NCI-H2227 (cell line): Measurements from ENCODE around the gene CELA2B.
"Not testable (repeated sequence)": the region's sequence is repeated elsewhere in the genome, so short reads cannot be mapped to it uniquely, and the experiment has no call there.

Source experiments
- DNase-seq: peaks from one replicate; lab custom pipeline; 2025; ENCODE audit not compliant: unreplicated experiment; lab: John Stamatoyannopoulos, UW

CELA2B gene

GRCh38 chr1:15465674-15466073, 10.2 kb upstream of the CELA2B start:
- DNase-seq, result no peak

DNA sequence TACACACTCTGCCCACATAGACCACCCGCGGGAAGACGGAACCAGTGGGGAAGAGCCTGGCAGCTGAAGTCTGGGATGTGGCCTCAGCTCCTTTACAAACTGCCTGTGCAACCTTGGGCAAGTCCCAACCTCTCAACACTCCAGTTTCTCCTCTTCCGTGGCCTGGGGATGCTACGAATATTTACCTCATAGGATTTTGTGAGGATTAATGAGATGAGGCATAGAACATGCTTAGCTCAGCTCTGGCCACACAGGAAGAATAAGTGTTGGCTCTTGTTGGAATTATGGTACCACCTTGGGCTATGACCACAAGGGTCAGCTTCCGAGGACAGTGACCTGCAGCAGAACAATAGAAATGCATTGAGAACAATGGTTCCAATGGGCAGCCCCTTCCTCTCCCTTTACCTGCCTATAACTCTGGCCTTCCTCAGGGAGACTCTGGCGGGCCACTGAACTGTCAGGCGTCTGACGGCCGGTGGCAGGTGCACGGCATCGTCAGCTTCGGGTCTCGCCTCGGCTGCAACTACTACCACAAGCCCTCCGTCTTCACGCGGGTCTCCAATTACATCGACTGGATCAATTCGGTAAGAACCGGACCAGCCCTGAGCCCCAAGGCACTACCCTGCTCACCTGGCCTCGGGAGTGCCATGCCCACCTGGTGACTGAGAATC, 8.8 kb upstream of the CELA2B start:
- DNase-seq, result not testable (repeated sequence)

DNA sequence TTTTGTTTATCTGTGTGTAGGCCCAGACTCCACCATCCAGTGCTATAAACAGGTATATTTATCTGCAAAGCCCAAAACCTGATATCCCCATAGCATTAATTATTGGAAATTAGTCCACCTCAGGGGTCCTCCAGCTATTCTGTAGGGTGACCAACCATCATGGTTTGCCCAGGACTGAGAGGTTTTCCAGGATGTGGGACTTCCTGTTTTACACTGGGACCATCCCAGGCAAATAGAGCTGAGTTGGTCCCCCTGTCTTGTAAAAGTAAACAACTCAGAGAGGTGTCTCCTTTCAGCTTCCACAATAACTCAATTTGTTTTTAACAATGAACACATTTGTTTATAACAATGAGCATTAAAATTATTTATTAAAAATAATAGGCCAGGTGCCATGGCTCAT, 7.8 kb upstream of the CELA2B start:
- DNase-seq, result no peak

GRCh38 chr1:15469361-15469760, 6.5 kb upstream of the CELA2B start:
- DNase-seq, result no peak

DNA sequence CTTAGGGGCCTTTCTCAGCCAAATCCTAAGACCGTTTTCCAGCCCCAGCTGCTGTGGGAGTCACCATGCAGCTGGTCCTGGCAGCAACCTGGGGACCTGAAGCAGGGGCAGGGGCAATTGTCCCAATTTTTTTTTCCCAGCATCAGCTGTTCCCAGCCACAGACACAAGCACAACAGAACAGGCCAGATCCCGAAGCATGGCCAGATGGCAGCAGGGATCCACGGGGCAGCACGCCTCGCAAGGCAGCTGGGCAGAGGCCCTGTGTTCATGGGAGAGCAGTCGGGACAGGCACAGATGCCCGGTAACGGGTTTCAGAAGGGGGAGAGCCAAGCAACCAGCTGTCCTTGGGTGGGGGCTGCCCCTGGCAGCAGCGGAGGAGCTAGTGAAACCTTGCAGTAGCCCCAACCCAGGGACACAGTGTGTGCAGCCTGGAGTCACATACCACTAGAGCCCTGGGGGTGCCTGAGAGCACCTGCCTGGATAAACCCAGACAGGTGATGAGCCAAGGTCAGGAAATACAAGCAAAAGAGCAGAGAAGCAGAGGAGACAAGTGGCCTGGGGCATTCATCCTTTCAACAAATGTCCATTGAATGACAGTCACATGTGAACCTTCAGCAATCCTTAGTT, 6.0 kb upstream of the CELA2B start:
- DNase-seq, result not testable (repeated sequence)

DNA sequence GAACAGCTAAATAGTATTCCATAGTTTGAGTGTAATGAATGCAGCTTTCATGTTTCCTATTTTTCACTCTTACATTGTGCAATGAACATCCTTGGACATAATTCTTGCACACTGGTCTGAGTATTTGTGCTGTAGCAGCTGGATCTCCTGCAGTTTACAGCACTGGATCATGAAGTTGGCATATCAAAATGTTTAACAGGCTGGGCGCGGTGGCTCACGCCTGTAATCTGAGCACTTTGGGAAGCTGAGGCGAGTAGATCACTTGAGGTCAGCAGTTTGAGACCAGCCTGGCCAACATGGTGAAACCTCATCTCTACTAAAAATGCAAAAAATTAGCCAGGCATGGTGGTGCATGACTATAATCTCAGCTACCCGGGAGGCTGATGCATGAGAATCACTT, 4.8 kb upstream of the CELA2B start:
- not testable (repeated sequence) for DNase-seq

DNA sequence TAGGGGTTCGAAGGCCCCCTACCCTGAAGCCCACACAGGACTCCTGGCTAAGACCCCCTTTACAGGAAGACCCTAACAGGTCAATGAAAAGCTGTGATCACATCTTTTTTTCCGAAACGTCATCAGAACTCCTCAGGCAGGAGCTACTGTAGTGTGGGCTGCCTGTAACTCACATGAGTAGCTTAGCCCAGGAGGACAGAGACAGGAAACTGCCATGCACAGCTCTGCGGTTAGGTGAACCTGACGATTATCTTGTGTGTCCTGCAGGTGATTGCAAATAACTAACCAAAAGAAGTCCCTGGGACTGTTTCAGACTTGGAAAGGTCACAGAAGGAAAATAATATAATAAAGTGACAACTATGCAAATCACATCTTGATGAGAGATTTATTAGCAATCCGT, 4.2 kb upstream of the CELA2B start:
- not testable (repeated sequence) for DNase-seq

- no peak for DNase-seq
Measured at GRCh38 chr1:15472587-15472986, 3.3 kb upstream of the CELA2B start.

- DNase-seq, result no peak
Measured at GRCh38 chr1:15476927-15477326, 1.0 kb downstream of the CELA2B start.

DNA sequence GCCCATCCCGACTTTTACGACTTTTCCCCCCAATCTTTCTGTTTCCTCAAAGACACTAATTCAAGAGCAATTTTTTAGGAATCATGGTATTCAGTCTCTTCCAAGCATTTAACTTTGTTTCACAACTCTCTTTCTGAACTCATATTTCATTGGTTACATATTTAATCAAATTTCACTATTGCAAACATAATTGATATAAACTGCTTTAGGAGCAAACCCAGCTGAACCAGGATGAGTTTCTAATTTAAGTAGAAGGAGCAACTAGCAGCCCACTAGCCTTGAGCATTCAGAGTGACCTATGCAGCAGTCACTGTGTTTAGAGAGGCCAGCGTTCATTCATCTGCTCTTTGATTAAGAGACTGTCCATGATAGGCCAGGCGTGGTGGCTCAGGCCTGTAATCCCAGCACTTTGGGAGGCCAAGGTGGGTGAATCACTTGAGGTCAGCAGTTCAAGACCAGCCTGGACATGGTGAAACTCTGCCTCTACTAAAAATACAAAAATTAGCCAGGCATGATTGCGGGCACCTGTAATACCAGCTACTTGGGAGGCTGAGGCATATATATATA, 1.8 kb downstream of the CELA2B start:
- no peak for DNase-seq

GRCh38 chr1:15479654-15480347, 3.9 kb downstream of the CELA2B start:
- no peak for DNase-seq

- not testable (repeated sequence) for DNase-seq
Measured at GRCh38 chr1:15482455-15482854, 6.6 kb downstream of the CELA2B start.

DNA sequence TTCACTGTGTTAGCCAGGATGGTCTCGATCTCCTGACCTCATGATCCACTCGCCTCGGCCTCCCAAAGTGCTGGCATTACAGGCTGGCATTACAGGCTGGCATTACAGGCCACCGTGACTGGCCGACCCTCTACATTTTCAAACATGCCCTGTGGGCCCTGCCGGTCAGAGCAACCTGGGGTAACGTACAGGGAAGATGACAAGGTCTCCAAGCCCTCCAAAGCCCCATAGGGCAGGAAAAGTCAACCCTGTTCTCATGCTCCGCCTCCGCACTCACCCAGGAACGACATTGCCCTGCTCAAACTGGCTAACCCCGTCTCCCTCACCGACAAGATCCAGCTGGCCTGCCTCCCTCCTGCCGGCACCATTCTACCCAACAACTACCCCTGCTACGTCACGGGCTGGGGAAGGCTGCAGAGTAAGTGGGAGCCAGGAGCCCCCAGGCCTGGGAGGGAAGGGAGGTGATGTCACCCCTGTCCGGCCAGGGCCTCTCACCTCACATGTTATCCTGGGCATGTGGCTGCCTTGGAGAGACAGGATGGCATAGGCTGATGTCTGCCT, 7.2 kb downstream of the CELA2B start:
- DNase-seq, result not testable (repeated sequence)

GRCh38 chr1:15483971-15484370, 8.1 kb downstream of the CELA2B start:
- DNase-seq, result no peak

GRCh38 chr1:15484443-15484842, 8.5 kb downstream of the CELA2B start:
- not testable (repeated sequence) for DNase-seq

DNA sequence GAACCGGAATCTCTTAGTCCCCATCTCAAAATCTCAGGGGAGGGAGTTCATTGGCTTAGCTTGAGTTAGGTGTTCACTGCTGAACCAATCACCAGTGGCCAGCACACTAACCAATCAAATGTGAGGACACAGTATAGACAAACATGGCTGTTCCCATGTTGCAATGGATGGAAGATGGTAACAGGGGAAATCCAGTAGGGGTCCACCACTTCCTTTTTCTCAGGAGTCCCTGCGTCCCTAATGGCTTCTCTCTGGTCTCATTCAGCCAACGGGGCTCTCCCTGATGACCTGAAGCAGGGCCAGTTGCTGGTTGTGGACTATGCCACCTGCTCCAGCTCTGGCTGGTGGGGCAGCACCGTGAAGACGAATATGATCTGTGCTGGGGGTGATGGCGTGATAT, 9.7 kb downstream of the CELA2B start:
- no peak for DNase-seq

DNA sequence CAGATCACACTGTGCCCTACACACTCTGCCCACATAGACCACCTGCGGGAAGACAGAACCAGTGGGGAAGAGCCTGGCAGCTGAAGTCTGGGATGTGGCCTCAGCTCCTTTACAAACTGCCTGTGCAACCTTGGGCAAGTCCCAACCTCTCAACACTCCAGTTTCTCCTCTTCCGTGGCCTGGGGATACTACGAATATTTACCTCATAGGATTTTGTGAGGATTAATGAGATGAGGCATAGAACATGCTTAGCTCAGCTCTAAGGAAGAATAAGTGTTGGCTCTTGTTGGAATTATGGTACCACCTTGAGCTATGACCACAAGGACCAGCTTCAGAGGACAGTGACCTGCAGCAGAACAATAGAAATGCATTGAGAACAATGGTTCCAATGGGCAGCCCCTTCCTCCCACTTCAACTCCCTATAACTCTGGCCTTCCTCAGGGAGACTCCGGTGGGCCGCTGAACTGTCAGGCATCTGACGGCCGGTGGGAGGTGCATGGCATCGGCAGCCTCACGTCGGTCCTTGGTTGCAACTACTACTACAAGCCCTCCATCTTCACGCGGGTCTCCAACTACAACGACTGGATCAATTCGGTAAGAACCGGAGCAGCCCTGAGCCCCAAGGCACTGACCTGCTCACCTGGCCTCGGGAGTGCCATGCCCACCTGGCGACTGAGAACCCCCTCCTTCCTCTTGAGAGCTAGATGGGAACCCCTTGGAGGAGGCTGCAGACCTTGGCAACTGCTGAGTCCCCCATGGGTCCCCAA, 11.1 kb downstream of the CELA2B start:
- DNase-seq, result not testable (repeated sequence)

DNA sequence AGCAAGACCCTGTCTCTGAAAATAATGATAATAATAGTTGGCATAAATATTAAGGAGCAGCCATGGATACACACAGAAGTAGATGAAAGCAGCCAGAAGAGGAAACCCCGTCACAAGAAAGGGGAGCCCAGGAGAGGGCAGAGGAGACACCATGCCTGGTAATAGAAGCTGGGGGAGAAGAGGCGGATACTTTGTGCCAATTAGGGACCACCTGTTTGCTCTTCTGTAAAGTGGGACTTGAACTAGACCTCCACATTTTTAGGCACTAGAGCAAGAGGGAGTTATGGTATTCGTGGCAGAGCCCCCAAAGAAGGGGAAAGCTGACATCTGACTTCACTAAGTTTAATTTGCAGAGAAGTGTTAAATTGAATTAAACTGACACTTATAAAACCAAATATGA, 12.5 kb downstream of the CELA2B start:
- DNase-seq, result no peak

DNA sequence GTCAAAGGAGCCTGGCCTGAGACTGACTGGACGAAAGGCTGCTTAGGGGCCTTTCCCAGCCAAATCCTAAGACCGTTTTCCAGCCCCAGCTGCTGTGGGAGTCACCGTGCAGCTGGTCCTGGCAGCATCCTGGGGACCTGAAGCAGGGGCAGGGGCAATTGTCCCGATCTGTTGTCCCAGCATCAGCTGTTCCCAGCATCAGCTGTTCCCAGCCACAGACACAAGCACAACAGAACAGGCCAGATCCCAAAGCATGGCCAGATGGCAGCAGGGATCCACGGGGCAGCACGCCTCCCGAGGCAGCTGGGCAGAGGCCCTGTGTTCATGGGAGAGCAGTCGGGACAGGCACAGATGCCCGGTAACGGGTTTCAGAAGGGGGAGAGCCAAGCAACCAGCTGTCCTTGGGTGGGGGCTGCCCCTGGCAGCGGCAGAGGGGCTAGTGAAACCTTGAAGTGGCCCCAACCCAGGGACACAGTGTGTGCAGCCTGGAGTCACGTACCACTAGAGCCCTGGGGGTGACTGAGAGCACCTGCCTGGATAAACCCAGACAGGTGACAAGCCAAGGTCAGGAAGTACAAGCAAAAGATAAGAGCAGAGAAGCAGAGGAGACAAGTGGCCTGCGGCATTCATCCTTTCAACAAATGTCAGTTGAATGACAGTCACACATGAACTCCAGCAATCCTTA, 13.3 kb downstream of the CELA2B start:
- no peak for DNase-seq

- DNase-seq, result not testable (repeated sequence)
Measured at GRCh38 chr1:15491010-15491409, 15.1 kb downstream of the CELA2B start.
